ENCODE results near the gene AGAP1. TPM values are rescaled to one million over a fixed set of nuclear protein-coding genes. Genes with fewer than 3 reads are reported as not detected.

Gene AGAP1
- total RNA-seq, 2 experiments from 2014 or later: not detected

DNA sequence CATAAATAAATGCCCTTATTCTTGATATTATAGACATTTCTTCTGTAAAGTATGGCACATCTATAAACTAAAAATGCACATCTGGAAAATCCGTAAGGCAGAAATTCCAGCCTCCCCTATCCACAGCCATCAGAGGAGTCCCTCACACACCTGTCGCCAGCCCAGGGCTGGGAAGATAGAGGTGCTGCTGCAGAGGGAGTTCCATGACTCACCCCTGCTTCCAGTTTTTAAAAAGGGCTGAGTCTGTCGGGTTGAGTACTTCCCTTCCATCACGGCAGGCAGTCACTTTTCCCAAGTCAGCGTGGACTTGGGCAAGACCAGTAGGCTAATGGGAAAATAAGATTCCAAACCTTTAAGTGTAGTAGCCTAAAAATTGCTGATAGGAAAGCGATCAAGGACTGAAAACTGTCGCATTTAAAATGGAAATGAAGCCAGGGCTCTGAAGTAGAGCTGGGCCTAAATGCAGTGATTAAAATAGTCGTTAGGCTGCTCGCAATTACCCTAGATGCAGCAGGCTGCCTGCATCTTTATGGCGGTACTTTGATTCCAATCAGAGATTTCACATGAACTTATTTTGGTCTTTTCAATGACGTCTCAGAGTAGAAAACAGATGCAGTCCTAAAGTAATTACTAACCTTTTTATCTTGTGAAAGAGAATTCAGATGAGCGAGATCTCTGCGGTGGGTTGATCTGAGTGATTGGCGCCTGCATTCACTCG lies 280.5 kb downstream of the AGAP1 start:
- ChIA-PET CTCF (ENCODE audit: unreplicated experiment) (no interaction called here), POLR2A (interaction anchor here (0.6 kb wide), 1 partner anchor 184 kb away, joined by 4 read pairs; no protein-coding TSS in a partner anchor)
- Histone ChIP-seq H3K4me3 (ENCODE audit: low read depth, low read length, poor library complexity, severe bottlenecking) (no peak overlapping the region), H3K27ac (ENCODE audit: low read depth, low read length, poor library complexity, severe bottlenecking) (no peak overlapping the region), H4K20me1 (ENCODE audit: insufficient read depth, low read length) (no peaks in the 10 kb centered on the region), H3K9me3 (ENCODE audit: low read length) (no peaks in the 10 kb centered on the region), H3K36me3 (ENCODE audit: insufficient read depth, low read length) (no peaks in the 10 kb centered on the region), H3K4me2 (ENCODE audit: low read length) (no peak overlapping the region), H3K79me2 (ENCODE audit: insufficient read depth, low read depth, low read length) (no peaks in the 10 kb centered on the region), H2AFZ (ENCODE audit: low read length) (no peak overlapping the region), H3K9me2 (ENCODE audit: insufficient read depth, low read length) (no peaks in the 10 kb centered on the region), H3K4me1 (ENCODE audit: insufficient read depth, low read length, poor library complexity, severe bottlenecking) (no peaks in the 10 kb centered on the region)
- TF ChIP-seq EZH2phosphoT487 (IDR thresholded peaks at IDR 0.05; ENCODE audit: borderline replicate concordance, low read depth, low read length) (no peak), CTCF (conservative IDR thresholded peaks at IDR 0.05; ENCODE audit: low read length) (no peak)
- DNase-seq (ENCODE audit: low spot score): no peak
- no TSS peak for BruUV-seq (replicated peaks)
- intact Hi-C loops (cut with micrococcal nuclease; ENCODE audit: unreplicated experiment): no loop called here

- BruUV-seq (replicated peaks): no TSS peak
- CTCF ChIA-PET (ENCODE audit: unreplicated experiment): no interaction called here
- Histone ChIP-seq H3K9me3 (ENCODE audit: low read length) (no peaks in the 10 kb centered on the region), H3K4me3 (ENCODE audit: low read depth, low read length, poor library complexity, severe bottlenecking) (no peak overlapping the region), H3K79me2 (ENCODE audit: insufficient read depth, low read depth, low read length) (no peaks in the 10 kb centered on the region), H3K4me1 (ENCODE audit: insufficient read depth, low read length, poor library complexity, severe bottlenecking) (no peaks in the 10 kb centered on the region), H3K27ac (ENCODE audit: low read depth, low read length, poor library complexity, severe bottlenecking) (no peak overlapping the region), H2AFZ (ENCODE audit: low read length) (no peak overlapping the region), H4K20me1 (ENCODE audit: insufficient read depth, low read length) (no peaks in the 10 kb centered on the region), H3K36me3 (ENCODE audit: insufficient read depth, low read length) (no peaks in the 10 kb centered on the region), H3K4me2 (ENCODE audit: low read length) (no peak overlapping the region), H3K9me2 (ENCODE audit: insufficient read depth, low read length) (no peaks in the 10 kb centered on the region)
- TF ChIP-seq CTCF (conservative IDR thresholded peaks at IDR 0.05; ENCODE audit: low read length) (no peak), EZH2phosphoT487 (IDR thresholded peaks at IDR 0.05; ENCODE audit: borderline replicate concordance, low read depth, low read length) (no peak)
- DNase-seq (ENCODE audit: low spot score): no peak
- intact Hi-C loops (cut with micrococcal nuclease; ENCODE audit: unreplicated experiment): no loop called here
- POLR2A ChIA-PET: no interaction called here
Measured at GRCh38 chr2:235776531-235776930, 282.7 kb downstream of the AGAP1 start.

DNA sequence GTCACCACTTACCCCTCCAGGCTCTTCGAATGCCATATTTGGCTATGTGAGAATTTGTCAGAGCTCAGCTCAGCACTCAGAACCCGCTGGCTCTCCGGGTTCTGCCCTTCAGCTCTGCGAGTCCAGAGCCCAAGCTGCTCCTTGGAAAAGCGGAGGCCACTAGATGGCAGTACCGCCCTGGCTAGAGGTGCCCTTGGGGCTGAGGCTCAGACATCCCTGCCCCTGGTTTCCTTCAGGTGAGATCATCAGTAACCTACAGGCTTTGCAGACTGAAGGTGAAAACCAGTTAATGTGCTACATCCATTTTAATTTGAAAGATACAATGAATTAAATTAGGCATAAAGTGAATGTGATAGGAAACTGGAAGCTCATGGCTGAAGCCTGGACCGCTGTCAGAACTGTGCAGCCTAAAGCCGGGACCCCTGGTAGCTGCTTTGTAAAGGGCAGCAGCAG lies 285.6 kb downstream of the AGAP1 start:
- no peak for TF ChIP-seq EZH2phosphoT487 (IDR thresholded peaks at IDR 0.05; ENCODE audit: borderline replicate concordance, low read depth, low read length)
- peak; percentile 88 for TF ChIP-seq CTCF (conservative IDR thresholded peaks at IDR 0.05; ENCODE audit: low read length)
- H3K79me2 ChIP-seq (ENCODE audit: insufficient read depth, low read depth, low read length): no peaks in the 10 kb centered on the region
- no peaks in the 10 kb centered on the region for H4K20me1 ChIP-seq (ENCODE audit: insufficient read depth, low read length)
- H3K27ac ChIP-seq (ENCODE audit: low read depth, low read length, poor library complexity, severe bottlenecking): no peak overlapping the region
- no peaks in the 10 kb centered on the region for H3K9me2 ChIP-seq (ENCODE audit: insufficient read depth, low read length)
- H3K4me3 ChIP-seq (ENCODE audit: low read depth, low read length, poor library complexity, severe bottlenecking): no peak overlapping the region
- BruUV-seq (replicated peaks): no TSS peak
- intact Hi-C loops (cut with micrococcal nuclease; ENCODE audit: unreplicated experiment): loop anchor here (1.0 kb wide), 1 partner anchor 402 kb away; no protein-coding TSS in a partner anchor
- no peak overlapping the region for H2AFZ ChIP-seq (ENCODE audit: low read length)
- no peaks in the 10 kb centered on the region for H3K4me1 ChIP-seq (ENCODE audit: insufficient read depth, low read length, poor library complexity, severe bottlenecking)
- DNase-seq (ENCODE audit: low spot score): peak; percentile 56
- POLR2A ChIA-PET: no interaction called here
- no peaks in the 10 kb centered on the region for H3K36me3 ChIP-seq (ENCODE audit: insufficient read depth, low read length)
- H3K4me2 ChIP-seq (ENCODE audit: low read length): no peak overlapping the region
- CTCF ChIA-PET (ENCODE audit: unreplicated experiment): no interaction called here
- H3K9me3 ChIP-seq (ENCODE audit: low read length): no peaks in the 10 kb centered on the region

Data from OCI-LY7 (cell line).